ENCODE results near the gene DLL1.

Gene DLL1

GRCh38 chr6:170248861-170249600, 41.8 kb downstream of the DLL1 start:
- DNase-seq: no peak

GRCh38 chr6:170248111-170248805, 42.6 kb downstream of the DLL1 start:
- DNase-seq: no peak

- no peak for DNase-seq
Observed at GRCh38 chr6:170247178-170247701, 43.6 kb downstream of the DLL1 start.

- no peak for DNase-seq
Observed at GRCh38 chr6:170245475-170245992, 45.3 kb downstream of the DLL1 start.

- DNase-seq: no peak
Observed at GRCh38 chr6:170244721-170245474, 46.0 kb downstream of the DLL1 start.

- DNase-seq: no peak
Observed at GRCh38 chr6:170243791-170244291, 47.0 kb downstream of the DLL1 start.

- no peak for DNase-seq
Observed at GRCh38 chr6:170243386-170243785, 47.5 kb downstream of the DLL1 start.

GRCh38 chr6:170238741-170239565, 51.9 kb downstream of the DLL1 start:
- no peak for DNase-seq

- no peak for DNase-seq
Observed at GRCh38 chr6:170237999-170238740, 52.7 kb downstream of the DLL1 start.

- DNase-seq: no peak
Observed at GRCh38 chr6:170236131-170236836, 54.6 kb downstream of the DLL1 start.

GRCh38 chr6:170235391-170236125, 55.3 kb downstream of the DLL1 start:
- no peak for DNase-seq

GRCh38 chr6:170234419-170234818, 56.5 kb downstream of the DLL1 start:
- DNase-seq: no peak

GRCh38 chr6:170233286-170234205, 57.3 kb downstream of the DLL1 start:
- DNase-seq: no peak
